Right lung (tissue), 5 donors: ENCODE results near the gene KIRREL3. TPM values are rescaled to one million over a fixed set of nuclear protein-coding genes. Genes with fewer than 3 reads are reported as not detected.
"Not testable (repeated sequence)": the region's sequence is repeated elsewhere in the genome, so short reads cannot be mapped to it uniquely, and the experiment has no call there.

Experiments
- DNase-seq, 2 donors: peaks; one replicate each; pipeline ENCODE4 v3.0.0-alpha.2; 2013
- polyA plus RNA-seq, 5 donors: library from polyadenylated mRNA; unstranded; fragments of 120-200 nt; gene quantifications; one replicate each; pipeline versions ENCODE4 v1.2.1 to v1.2.3, GENCODE V29; 2013; ENCODE audit warnings: inconsistent platforms in 1 of 5, low replicate concordance in 1 of 5; ENCODE audit not compliant: insufficient read length in 5 of 5, insufficient read depth in 1 of 5

Gene KIRREL3
- polyA plus RNA-seq, 5 donors: 1.1 to 3.0 (median 2.1) TPM

DNA sequence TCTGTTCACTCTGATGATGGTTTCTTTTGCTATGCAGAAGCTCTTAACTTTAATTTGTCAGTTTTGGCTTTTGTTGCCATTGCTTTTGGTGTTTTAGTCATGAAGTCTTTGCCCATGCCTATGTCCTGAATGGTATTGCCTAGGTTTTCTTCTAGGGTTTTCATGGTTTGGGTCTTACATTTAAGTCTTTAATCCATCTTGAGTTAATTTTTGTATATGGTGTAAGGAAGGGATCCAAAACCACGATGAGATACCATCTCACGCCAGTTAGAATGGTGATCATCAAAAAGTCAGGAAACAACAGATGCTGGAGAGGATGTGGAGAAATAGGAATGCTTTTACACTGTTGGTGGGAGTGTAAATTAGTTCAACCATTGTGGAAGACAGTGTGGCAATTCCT is 48.0 kb downstream of the KIRREL3 start:
- not testable (repeated sequence) for DNase-seq

DNA sequence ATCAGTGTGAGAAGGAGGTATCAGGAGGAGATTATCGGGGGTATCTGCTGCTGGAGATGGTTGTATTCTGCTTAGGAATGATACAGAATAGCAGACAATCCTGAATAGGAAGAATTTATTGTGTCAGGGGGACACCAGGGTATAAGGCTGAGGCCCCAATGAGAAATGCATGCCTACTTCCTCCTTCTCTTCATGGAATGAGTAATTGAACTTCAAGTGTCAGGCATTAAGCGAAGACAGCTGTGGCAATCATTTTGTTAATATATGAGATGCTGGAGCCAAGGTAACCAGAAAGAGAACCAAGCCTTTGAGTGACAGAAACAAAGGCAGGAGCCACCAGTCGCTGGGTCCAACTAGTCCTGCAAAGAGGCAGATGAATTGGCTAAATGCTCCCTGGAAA is 49.1 kb downstream of the KIRREL3 start:
- DNase-seq: no peak

DNA sequence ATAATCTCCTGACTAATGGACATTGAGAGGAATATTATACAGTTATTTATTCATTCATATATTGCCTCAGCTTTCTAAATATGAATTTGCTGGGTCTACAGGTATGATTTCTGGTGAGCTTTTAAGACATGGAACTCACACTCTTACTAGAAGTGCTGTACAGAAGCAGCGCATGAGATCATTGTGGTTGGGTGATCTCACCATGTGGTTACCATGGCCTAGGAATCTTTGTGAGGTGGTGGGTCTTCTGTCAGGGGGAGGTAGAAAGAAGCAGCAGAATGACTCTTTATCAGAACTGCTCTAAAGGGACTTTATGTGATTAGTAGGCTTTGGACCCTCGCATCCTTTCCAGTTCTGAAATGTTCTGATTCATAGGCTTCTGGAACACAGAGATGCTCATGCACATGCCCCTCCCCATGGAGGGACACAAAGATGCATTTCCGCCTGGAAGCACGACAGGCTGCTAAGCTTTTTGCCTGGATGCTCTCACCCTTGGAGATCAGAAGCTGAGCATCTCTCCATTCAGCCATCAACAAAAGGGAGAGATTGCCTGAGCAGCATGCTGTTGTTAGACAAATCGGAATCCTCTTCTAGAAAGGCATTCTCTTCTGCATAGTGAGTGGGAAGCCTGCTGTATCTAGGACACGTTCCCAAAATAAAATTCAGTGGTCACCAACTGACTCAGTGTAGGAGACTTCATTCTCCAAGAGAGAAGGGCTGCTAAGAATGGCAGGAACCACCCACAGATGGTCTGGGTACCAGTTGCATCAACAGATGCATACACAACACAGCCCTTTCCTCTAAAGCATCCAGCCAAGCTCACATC is 51.3 kb downstream of the KIRREL3 start:
- no peak for DNase-seq

DNA sequence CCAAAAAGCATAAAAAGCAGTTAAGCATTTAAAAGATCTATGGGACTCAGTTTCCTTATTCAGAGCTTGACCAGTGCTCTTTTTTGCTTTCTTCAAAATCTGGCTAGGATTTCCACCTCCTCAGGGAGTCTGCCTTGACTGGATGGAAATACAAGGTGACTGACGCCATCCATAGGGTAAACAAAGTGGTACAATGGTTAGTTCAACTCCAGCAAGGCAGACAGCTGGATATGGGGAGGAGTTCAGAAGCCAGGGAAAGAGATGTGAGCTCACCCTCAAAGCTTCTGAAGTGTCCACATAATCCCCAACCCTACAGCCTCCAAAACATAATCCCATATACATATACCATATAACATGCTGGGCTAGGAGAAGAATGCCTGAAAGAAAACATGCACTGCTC is 52.0 kb downstream of the KIRREL3 start:
- DNase-seq: no peak

DNA sequence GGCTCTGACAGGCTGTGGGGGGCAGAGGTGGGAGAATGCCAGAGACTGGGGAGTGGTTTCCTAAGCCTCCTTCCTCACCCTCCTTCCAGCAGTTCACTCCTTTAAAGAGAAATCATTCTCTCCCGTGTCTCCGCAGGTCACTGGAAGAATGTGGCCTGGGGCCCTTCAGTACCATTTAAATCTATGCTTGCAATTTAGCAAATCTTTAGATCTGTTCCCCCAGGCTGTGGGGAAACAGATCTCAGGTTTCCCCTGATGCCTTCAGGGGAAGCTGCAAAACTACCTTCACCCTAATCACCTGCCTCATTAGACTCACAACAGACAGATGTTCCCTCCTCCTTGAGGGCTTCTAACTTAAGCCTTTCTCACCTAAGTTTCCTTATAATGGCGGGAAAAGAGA is 55.3 kb downstream of the KIRREL3 start:
- no peak for DNase-seq

DNA sequence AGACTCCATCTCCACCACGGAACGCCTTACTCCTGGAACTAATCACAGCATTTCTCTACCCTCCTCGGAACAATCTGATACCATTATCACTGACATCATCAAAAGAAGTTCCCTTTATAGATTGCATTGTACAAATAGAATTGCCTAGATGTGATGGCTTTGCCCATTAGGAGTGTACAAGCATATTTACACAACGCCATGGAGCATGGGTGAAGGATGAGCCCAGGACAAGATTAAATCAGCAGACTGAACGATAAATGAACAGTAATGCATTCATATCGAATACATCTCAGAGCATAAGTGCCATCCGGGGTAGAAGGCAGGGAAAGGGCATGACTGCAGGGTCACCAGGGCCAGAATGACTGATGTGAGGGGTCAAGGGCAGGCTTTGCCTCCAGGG is 57.3 kb downstream of the KIRREL3 start:
- DNase-seq: no peak

DNA sequence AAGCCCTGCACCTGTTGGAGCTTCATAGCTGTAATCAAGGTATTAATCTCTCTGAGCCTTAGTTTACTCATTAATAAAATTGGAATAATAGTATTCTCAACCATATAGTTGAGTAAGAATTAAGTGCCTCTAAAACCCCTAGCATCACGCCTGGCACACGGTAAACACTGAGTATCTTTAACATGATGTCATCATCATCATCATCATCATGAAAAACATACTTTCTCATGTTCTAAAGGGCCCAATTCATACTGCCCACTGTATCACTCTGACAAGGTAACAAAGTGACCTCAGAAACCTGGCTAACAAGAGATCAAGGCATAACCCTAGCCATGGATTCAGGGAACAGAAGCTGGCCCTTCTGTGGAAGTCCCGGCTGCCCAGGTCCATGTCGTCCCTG is 58.4 kb downstream of the KIRREL3 start:
- DNase-seq: no peak

DNA sequence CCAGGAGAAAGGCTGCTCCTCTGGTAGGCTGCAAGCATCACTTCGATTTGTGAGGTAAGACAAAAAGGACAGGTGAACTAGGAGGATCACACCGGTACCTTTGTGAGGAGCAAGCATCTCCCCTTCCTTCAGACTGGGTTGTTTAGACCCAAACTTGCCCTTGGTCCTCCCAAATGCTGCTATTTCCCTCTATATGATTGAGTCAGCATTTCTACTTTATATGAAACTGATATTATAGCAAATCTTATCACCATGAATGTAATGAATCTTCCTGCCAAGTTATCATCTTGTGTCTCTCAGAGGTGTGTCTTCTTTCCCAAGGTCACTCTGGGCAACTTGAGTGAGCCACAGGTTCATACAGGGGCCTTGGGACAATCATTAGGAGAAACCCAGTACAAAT is 61.0 kb downstream of the KIRREL3 start:
- DNase-seq: no peak

DNA sequence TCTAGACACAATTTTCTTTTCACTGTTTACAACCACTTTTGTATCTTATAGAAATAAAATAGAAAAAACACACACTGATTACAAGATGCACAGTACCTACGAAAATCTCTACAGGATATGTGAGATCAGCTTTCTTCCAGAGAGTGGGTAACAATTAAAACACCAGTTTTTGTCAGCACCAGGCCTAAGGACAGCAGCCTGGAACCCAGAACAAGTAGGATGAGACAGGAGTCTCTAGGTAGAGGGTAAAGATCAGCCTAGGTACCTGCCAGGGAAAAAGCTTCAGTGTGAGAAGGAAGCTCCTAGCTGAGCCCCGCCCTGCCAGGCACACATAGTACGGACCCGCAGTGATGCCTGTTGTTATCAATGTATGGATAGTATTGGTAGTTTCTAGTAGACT is 61.9 kb downstream of the KIRREL3 start:
- DNase-seq: no peak

DNA sequence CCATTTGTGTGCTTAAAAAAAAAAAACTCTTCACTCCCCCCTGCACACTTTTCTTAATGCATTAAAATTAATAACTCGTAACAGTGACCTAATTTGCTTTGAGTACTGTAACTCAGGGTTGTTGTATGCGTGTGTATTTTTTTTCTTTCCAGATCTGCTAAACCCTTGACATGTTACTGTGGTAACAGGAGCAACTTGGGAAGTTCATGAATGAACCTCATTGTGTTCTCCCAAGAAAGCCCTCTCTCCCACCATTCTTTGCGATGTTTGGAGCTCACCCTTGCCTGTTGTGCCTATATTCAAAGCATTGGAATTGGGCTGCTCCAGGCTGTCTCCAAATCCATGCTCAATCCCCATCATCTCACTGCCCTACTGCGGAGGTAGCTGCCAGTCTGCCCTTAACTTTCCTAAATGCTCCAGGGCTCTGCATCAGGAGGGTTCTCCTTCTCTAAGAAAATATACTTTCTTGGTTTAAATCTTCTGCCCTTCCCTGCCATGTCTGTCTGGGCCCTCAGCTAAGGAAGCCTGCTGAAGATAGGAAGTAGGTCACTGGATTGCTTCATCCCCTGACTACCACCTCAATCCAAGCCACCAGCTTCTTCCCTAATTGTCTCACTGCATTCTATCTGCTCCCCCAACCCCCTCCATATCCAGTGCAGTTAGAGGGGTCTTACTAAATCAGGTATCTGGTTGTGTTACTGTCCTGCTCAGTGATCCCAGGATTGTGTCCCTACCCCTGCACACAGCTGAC is 70.3 kb downstream of the KIRREL3 start:
- DNase-seq: no peak

DNA sequence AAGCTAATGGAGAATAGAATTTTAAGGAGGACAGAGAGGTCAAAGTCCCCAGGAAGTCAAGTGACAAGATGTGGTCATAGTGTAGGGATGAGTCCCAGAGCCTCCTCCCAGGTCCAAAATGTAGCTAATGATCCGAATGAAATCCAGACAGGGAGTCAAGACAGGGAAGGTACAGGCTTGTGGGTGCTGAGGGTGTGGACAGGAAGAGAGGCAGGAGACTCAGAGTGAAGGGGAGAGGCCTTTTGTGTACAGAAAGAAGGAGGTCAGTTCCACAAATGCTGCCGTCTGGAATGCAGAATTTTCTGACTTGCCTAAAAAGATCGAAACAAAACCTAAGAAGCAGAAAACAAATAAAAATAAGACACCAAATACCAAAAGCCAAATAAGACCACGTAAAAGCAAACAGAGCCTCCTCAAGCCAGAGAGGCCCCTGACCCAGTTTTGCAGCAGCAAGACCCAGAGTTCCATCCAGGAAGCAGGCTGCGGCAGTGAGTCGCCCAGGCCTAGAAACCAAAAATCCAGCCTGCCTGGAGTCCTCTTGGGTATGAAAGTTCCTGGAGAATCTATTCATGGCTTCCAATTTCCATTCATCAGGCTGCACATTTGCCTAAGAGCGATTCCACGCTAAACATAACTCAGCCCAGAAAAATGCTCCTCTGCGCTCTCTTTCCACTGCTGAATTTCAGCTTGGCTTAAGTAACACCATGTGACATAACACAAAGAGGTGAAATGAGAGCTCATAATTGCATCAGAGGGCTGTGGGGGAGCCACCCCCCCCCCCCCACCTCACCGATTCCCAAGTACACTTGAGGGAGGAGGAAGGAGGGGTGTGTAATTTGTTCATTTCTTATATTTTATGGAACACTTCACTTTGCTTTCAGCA is 71.2 kb downstream of the KIRREL3 start:
- peak in 1 of 2 donors; percentile 29 for DNase-seq

DNA sequence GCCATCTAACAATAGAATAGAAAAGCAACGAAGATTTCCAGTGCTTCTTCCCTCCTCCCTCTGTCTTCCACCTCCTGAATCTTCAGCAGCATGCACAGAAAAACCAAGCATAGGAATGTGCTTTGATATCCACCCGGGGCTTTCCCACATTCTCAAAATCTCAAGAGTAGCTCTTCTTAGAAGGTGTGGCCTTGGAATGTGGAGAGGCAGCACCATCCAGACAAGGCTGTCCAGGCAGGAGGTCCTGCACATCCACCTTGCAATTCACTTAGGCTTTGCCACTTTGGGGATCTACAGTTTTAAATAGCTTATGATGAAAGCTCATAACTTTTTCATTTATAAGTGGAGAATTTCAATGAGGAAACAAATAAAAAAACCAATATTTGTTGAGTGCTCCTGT is 72.9 kb downstream of the KIRREL3 start:
- DNase-seq: no peak

DNA sequence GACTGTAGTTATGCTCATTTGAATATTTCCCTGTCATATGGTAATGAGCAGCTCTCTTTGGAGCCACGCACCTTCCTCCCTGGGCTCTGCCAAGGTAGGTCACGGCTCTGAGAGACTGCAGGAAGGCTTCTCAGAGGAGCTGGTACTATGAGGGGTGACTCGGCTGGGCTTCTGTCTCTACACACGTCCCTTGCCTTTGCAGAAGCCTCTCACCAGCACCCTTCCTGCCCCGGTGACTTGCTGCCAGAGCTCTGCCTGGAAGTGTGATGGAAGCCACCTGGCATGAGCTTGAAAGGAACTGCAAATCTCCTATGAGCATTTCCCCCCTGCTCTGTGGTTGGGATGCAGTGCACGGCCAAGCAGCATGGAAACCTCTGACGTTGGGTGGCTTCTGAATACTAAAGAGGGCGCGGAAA is 74.2 kb downstream of the KIRREL3 start:
- no peak for DNase-seq

DNA sequence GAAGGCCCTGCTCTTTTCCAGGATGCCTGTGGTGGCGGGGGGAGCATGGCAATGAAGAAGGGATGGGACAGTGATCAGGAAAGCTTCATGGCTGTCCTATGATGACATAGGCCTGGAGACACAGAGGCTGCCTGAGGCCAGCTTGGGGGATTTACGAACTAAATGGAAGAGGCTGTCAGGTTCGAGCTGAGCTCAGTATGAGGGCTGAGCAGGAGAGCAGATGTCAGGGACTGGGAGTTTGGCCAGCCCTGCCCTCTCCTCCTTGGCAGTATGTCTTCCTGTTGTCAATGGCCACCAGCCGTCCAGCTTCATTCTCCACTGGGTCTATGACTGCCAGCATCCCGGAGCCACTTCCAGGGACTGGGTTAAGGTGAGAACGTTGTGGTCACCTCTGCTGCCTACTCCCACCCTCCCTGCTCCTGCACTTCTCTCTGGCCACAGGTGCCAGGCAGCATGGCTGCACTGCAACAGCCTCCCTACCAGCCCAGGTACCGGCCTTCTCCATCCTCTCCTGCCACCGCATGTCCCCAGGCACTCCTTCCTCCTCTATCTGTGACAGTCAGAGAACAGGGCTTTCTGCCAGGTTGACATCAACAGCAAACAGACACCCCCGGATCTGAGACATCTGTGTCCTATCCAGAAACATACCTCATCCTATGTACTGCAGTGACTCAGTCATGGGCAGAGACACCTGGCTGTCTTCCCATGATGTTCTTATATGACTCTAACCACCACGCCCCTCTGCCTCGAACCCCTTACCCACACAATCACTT is 75.1 kb downstream of the KIRREL3 start:
- DNase-seq: no peak

DNA sequence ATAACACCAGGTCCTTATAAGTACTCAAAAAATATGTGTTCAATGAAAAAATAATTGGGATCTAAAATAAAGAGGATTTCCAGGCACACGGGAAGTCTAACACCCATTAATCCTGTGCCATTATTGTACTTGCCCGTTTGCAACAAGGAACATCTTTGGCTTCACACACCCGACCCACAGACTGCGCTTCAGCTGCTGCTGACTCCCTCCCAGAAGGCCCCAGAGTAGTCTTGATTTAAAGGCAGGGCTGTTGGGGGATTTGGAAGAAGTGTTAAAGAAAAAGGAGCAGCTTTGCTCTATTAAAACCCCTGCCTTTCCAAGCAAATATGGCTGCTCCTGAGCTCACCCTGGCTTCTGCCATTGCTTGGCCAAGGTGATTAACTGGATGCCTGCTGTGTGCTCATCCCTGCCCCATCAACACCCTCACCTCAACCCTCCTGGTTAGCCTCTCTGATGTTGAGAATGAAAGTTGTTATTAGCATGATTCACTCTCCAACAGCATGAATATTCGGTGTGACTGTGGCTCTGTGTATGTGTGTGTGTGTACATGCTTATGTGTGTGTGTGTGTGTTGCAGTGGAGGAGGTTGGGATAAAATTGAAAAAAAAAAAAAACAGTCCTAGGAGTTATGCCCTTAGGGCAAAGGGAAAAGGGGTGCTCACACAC is 76.1 kb downstream of the KIRREL3 start:
- DNase-seq: no peak

DNA sequence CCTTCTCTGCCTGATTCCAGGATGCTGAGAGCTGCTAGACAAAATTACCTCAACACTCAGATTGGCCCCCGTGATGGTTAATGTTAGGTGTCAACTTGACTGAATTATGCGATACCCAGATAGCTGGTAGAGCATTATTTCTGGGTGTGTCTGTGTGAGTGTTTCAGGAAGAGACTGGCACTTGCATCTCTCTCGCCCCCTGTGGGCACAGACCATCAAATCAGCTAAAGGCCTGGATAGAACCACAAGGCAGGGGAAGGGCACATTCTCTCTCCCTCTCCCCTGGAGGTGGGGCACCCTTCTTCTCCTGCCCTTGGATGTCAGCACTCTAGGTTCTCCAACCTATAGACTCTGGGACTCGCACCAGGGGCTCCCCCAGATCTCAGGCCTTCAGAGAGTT is 79.7 kb downstream of the KIRREL3 start:
- no peak for DNase-seq

DNA sequence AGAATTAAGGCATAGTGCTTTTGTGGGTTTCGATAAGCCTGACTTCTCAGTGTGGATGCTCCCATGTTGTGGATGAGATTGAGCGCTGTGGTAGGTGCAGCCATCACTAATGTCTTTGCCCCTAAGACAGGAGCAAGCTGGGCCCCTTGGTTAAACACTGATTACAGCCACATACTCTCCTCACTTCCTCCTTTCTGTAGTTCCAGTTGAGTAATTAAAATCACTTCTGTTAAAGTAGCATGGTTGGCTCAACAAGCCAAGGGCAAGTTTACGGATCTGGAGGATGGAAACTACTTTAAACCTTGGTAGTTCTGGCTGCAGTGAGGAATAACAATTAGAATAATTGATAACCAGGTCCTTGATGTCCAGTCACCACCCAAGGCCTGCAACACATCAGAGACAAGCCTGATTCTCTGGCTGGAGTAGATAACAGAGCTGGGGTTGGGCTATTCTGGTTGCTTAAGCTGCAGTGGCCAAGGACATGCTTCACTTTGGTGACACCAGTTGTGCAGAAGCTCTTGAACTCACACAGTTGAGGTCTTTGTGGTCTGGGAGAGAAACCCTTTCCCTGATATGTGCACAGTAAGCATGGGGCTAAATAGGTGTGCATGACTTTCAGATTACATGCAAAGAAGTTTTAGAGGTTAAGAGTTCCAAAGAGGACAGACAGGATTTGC is 81.3 kb downstream of the KIRREL3 start:
- no peak for DNase-seq

DNA sequence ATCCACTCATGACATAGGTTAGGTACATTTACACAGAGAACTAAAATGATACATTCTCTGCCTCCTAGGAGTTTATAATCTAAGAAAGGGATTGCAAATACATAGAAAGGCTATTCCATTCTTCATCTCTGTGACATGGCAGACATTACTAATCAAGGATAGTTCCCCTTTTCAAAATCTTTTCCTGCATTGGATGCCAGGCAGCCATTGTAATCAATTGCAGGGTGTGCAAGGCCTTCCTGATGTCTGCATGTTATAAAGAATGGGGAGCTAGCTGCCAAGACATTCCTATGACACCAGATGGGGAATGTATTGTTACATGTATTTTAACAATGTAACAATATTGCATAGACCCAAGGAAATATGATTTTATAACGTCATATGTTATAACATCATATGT is 82.0 kb downstream of the KIRREL3 start:
- DNase-seq: no peak

DNA sequence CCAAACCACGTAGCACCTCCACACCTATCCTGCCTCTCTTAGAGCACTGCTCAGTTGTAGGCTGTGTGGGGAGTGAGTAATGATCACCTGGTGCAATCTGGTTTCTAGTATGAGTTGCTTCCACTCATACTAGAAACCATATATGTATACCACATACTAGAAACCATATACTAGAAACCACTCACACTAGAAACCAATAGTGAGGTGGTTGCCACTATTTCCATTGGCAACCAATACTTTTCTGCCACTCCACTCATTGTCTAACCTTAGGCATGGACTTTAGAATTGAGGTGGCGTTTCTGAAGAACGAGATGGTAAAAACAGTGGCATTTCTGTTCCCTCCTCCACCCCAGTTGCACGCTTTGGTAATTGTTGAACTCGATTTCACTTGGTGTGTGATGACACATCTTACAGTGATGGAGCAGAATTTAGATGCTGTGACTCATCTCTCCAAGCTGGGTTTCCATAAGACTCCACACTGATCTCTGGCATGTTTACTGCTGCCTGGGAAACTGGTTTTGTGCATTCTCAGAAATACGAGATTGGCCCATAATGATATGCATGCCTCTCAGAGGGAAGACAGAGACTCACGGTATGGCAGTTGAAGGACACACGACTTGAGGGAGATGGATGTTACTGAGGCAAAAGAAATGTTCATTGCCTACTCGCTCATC is 82.9 kb downstream of the KIRREL3 start:
- no peak for DNase-seq

DNA sequence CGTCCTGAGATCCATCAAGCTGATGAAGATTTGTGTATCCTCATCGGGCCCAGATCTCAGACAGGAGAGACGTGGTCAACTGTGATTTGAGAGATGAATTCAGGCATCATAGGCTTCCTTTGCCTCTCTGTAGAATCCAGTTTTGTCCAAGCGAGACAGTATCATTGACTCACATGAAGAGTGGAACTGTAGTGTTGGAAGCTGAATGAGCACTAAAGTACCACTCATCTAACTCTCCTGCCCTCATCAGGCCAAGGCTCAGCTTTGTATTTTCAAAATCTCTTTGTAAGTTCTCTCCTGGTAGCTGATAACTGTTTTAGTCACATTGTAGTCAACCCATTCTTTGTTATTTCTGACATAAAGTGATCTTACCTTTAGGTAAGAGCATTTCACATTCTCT is 85.1 kb downstream of the KIRREL3 start:
- DNase-seq: no peak
